Activated CD4-positive, alpha-beta memory T cell treated with anti-CD3 and anti-CD28 coated beads, Interleukin-2, amount 10 ng/mL, durations not matched to agents 7 days and 5 days (primary cell): ENCODE measurements around the gene IGF2BP3. TPM values are rescaled to one million over a fixed set of nuclear protein-coding genes. Genes with fewer than 3 reads are reported as not detected.

Experiments
- CTCF ChIA-PET: fragments of 350-600 bp; sonication (Branson Sonifier 250); formaldehyde crosslinking; loops from one replicate; lab custom pipeline; 2021; ENCODE audit warnings: antibody characterized with exemption, inconsistent platforms; lab: Charles Lee
- POLR2A ChIA-PET: fragments of 350-600 bp; sonication (Branson Sonifier 250); formaldehyde crosslinking; loops from one replicate; lab custom pipeline; 2021; ENCODE audit warnings: antibody characterized with exemption; lab: Charles Lee
- DNase-seq: peaks from one replicate; pipeline ENCODE4 v3.0.0-alpha.2; 2020
- H3K27ac Mint-ChIP-seq: one replicate; pipeline ENCODE4 v1.8.0; 2021; ENCODE audit warnings: mild to moderate bottlenecking, mixed read lengths
- H3K27me3 Mint-ChIP-seq: one replicate; pipeline ENCODE4 v1.8.0; 2021; ENCODE audit warnings: mixed read lengths
- H3K36me3 Mint-ChIP-seq: one replicate; pipeline ENCODE4 v1.8.0; 2021; ENCODE audit warnings: low read depth, mixed read lengths
- H3K4me1 Mint-ChIP-seq: one replicate; pipeline ENCODE4 v1.8.0; 2021; ENCODE audit warnings: mixed read lengths
- H3K4me3 Mint-ChIP-seq: one replicate; pipeline ENCODE4 v1.8.0; 2021; ENCODE audit warnings: mild to moderate bottlenecking, mixed read lengths
- H3K9me3 Mint-ChIP-seq: one replicate; pipeline ENCODE4 v1.8.0; 2021; ENCODE audit warnings: mixed read lengths
- total RNA-seq, 2 experiments: library from RNA; stranded (reverse); gene quantifications; one replicate each; pipeline ENCODE4 v1.2.3, GENCODE V29; 2021

Gene IGF2BP3
- total RNA-seq, 2 experiments from 2014 or later, result 0.48 to 0.68 TPM

DNA sequence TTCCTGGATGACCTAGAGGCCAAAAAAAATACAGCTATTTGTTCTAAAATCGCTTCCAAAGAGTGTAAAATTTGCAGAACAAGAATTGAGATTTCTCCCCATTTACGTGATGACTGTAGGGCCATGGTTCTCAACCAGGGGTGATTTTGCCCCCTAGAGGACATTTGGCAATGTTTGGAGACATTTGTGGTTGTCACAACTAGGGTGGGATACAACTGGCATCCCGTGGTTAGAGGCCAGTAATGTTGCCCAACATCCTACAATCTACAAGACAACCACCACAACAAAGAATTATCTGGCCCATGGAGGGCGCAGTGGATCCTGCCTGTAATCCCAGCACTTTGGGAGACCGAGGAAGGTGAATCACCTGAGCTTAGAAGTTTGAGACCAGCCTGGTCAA, 193.9 kb downstream of the IGF2BP3 start:
- Mint-ChIP-seq H3K4me3 (no peak overlapping the region), H3K9me3 (no peaks in the 10 kb centered on the region), H3K36me3 (no peaks in the 10 kb centered on the region), H3K27ac (no peak overlapping the region), H3K27me3 (peaks cover 2% of the 10 kb centered on the region), H3K4me1 (peaks cover 15% of the 10 kb centered on the region)
- ChIA-PET CTCF (interaction anchor here (0.6 to 2.3 kb wide), 12 partner anchors 9 to 1852 kb away, joined by 3 to 9 read pairs (median 4); no protein-coding TSS in a partner anchor), POLR2A (interaction anchor here (0.5 to 0.8 kb wide), 2 partner anchors 507 to 605 kb away, joined by 3 read pairs; no protein-coding TSS in a partner anchor)
- DNase-seq, result no peak

DNA sequence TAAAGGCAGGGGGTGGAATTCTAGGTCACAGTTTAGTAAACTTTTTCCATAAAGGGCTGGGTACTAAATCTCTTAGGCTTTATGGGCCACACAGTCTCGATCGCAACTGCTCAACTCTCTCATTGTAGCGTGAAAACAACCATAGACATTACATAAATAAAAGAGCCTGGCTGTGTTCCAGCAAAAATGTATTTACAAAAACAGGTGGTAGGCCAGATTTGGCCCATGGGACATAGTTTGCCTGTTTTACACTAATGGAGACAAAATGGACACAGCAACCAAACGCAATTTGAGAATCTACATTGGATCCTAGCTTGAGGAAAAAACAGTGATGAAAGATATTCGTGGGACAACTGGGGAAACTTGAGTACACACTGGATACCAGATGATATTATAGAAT, 194.4 kb downstream of the IGF2BP3 start:
- POLR2A ChIA-PET, result interaction anchor here (0.8 to 1.9 kb wide), 2 partner anchors 24 to 605 kb away, joined by 3 to 6 read pairs; partner anchors contain the start of gene MALSU1
- H3K27ac Mint-ChIP-seq, result no peak overlapping the region
- CTCF ChIA-PET, result interaction anchor here (1.1 to 2.3 kb wide), 7 partner anchors 8 to 264 kb away, joined by 3 to 9 read pairs (median 6); no protein-coding TSS in a partner anchor
- H3K27me3 Mint-ChIP-seq, result peaks cover 2% of the 10 kb centered on the region
- DNase-seq, result no peak
- H3K9me3 Mint-ChIP-seq, result no peaks in the 10 kb centered on the region
- H3K4me3 Mint-ChIP-seq, result no peak overlapping the region
- no peaks in the 10 kb centered on the region for H3K36me3 Mint-ChIP-seq
- H3K4me1 Mint-ChIP-seq, result peaks cover 15% of the 10 kb centered on the region

GRCh38 chr7:23273141-23273599, 197.1 kb downstream of the IGF2BP3 start:
- Mint-ChIP-seq H3K4me1 (peaks cover 15% of the 10 kb centered on the region), H3K9me3 (no peaks in the 10 kb centered on the region), H3K4me3 (peak overlapping the region; percentile 29), H3K36me3 (no peaks in the 10 kb centered on the region), H3K27ac (no peak overlapping the region), H3K27me3 (peaks cover 5% of the 10 kb centered on the region)
- ChIA-PET CTCF (interaction anchor here (0.5 to 6.8 kb wide), 65 partner anchors 9 to 442 kb away, joined by 3 to 90 read pairs (median 5); partner anchors contain the start of genes IGF2BP3, KLHL7 and MALSU1), POLR2A (interaction anchor here (1.2 to 1.3 kb wide), 4 partner anchors 160 to 274 kb away, joined by 3 to 5 read pairs (median 3); no protein-coding TSS in a partner anchor)
- peak; percentile 91 for DNase-seq

DNA sequence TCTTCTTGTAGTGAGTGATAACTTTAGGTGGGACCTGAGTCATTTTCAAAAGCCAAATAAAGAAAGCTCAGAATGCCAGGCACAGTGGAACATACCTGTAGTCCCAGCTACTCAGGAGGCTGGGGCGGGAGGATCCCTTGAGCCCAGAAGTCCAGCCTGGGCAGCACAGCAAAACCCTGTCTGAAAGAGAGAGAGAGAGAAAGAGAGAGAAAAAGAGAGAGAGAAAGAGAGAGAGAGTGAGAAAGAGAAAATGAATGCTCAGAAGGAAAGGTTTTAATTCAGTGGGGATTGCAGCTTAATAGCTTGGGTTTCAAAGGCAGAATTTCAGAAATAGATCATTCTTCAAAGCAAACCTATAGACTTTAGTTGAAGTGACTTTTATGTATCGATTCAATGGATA, 198.0 kb downstream of the IGF2BP3 start:
- H3K4me1 Mint-ChIP-seq, result peaks cover 15% of the 10 kb centered on the region
- no peak for DNase-seq
- H3K4me3 Mint-ChIP-seq, result no peak overlapping the region
- POLR2A ChIA-PET, result interaction anchor here (1.0 to 1.3 kb wide), 3 partner anchors 166 to 451 kb away, joined by 3 to 5 read pairs (median 3); no protein-coding TSS in a partner anchor
- no peak overlapping the region for H3K27ac Mint-ChIP-seq
- no peaks in the 10 kb centered on the region for H3K36me3 Mint-ChIP-seq
- H3K9me3 Mint-ChIP-seq, result no peaks in the 10 kb centered on the region
- H3K27me3 Mint-ChIP-seq, result peaks cover 5% of the 10 kb centered on the region
- CTCF ChIA-PET, result interaction anchor here (0.6 to 6.8 kb wide), 46 partner anchors 10 to 441 kb away, joined by 3 to 90 read pairs (median 5); partner anchors contain the start of genes IGF2BP3, KLHL7 and MALSU1

DNA sequence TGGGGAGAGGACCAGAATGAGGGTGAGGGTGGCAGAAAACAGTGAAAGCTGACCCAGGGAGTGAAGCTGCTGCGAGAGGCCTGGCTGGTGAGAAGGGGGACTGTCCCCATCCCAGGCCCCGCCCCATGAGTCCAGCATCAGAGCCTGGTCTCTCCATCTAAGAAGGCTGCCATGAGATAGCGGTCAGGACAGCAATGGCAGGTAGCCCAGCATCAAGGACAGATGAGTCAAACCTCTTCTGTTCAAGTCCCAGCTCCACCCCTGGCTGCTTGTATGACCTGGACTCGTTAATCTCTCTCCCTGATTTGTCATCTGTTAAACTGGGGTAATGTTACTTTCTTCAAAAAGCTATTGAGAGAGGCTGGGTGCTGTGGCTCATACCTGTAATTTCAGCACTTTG, 201.5 kb downstream of the IGF2BP3 start:
- no peak for DNase-seq
- H3K36me3 Mint-ChIP-seq, result no peaks in the 10 kb centered on the region
- no peak overlapping the region for H3K4me3 Mint-ChIP-seq
- ChIA-PET CTCF (interaction anchor here (0.7 to 6.8 kb wide), 5 partner anchors 7 to 443 kb away, joined by 3 to 90 read pairs (median 3); no protein-coding TSS in a partner anchor), POLR2A (interaction anchor here (0.6 kb wide), 1 partner anchor 31 kb away, joined by 4 read pairs; the partner anchor contains the start of gene MALSU1)
- peaks cover 19% of the 10 kb centered on the region for H3K4me1 Mint-ChIP-seq
- no peak overlapping the region for H3K27ac Mint-ChIP-seq
- no peaks in the 10 kb centered on the region for H3K9me3 Mint-ChIP-seq
- peaks cover 5% of the 10 kb centered on the region for H3K27me3 Mint-ChIP-seq

DNA sequence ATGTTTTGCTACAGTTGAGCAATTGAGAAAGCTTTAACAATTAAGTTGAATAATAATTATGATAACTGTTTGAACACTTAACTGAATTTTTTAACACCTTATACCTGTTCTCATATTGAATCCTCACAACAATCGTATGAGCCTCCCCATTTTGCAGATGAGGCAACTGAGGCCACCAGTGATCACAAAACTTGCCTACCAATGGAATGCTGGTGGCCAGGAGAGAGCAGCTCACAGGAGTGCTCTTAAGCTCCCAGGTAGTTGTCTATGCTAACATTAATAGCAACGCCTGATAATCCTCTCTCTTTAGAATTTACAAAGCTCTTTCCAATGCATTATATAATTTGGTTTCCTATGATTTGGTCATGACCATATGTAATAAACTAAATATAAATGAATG, 202.1 kb downstream of the IGF2BP3 start:
- ChIA-PET CTCF (interaction anchor here (0.7 to 6.8 kb wide), 4 partner anchors 7 to 443 kb away, joined by 3 to 90 read pairs (median 4); no protein-coding TSS in a partner anchor), POLR2A (no interaction called here)
- Mint-ChIP-seq H3K4me1 (peaks cover 13% of the 10 kb centered on the region), H3K27ac (no peak overlapping the region), H3K9me3 (no peaks in the 10 kb centered on the region), H3K4me3 (no peak overlapping the region), H3K36me3 (no peaks in the 10 kb centered on the region), H3K27me3 (peaks cover 5% of the 10 kb centered on the region)
- DNase-seq, result no peak

DNA sequence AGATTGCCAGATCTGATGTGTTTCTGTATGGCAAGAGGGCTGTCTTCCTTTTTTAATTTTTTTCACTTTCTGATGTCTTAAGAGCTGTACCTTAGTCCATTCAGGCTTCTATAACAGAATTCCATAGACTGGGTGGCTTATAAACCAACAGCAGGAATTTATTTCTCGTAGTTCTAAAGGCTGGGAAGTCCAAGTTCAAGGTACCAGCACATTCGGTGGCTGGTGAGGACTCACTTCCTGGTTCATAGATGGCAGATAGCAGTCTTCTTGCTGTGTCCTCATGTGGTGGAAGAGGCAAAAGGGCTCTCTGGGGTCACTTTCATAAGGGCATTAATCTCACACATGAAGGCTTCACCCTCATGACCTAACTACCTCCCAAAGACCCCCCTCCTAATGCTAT, 202.9 kb downstream of the IGF2BP3 start:
- no peak overlapping the region for H3K27ac Mint-ChIP-seq
- no peak overlapping the region for H3K4me3 Mint-ChIP-seq
- H3K27me3 Mint-ChIP-seq, result peaks cover 5% of the 10 kb centered on the region
- no peaks in the 10 kb centered on the region for H3K9me3 Mint-ChIP-seq
- no peak for DNase-seq
- ChIA-PET POLR2A (no interaction called here), CTCF (interaction anchor here (1.1 to 1.7 kb wide), 2 partner anchors 9 to 279 kb away, joined by 3 to 6 read pairs; no protein-coding TSS in a partner anchor)
- no peaks in the 10 kb centered on the region for H3K36me3 Mint-ChIP-seq
- peaks cover 8% of the 10 kb centered on the region for H3K4me1 Mint-ChIP-seq

- ChIA-PET POLR2A (no interaction called here), CTCF (interaction anchor here (1.7 kb wide), 1 partner anchor 10 kb away, joined by 6 read pairs; no protein-coding TSS in a partner anchor)
- Mint-ChIP-seq H3K4me1 (peaks cover 5% of the 10 kb centered on the region), H3K27me3 (peaks cover 3% of the 10 kb centered on the region), H3K4me3 (no peak overlapping the region), H3K9me3 (no peaks in the 10 kb centered on the region), H3K36me3 (no peaks in the 10 kb centered on the region), H3K27ac (no peak overlapping the region)
- no peak for DNase-seq
These were observed 203.4 kb downstream of the IGF2BP3 start for GRCh38 chr7:23266918-23267317.

- peaks cover 3% of the 10 kb centered on the region for H3K27me3 Mint-ChIP-seq
- H3K4me1 Mint-ChIP-seq, result peaks cover 5% of the 10 kb centered on the region
- no peak for DNase-seq
- POLR2A ChIA-PET, result no interaction called here
- no peaks in the 10 kb centered on the region for H3K9me3 Mint-ChIP-seq
- no peaks in the 10 kb centered on the region for H3K36me3 Mint-ChIP-seq
- no peak overlapping the region for H3K4me3 Mint-ChIP-seq
- H3K27ac Mint-ChIP-seq, result no peak overlapping the region
- CTCF ChIA-PET, result interaction anchor here (0.6 to 7.5 kb wide), 5 partner anchors 7 to 305 kb away, joined by 3 to 90 read pairs (median 4); no protein-coding TSS in a partner anchor
These were observed 205.3 kb downstream of the IGF2BP3 start for GRCh38 chr7:23264916-23265458.

- Mint-ChIP-seq H3K4me3 (no peak overlapping the region), H3K9me3 (no peaks in the 10 kb centered on the region), H3K27me3 (peaks cover 12% of the 10 kb centered on the region), H3K4me1 (peaks cover 5% of the 10 kb centered on the region), H3K27ac (no peak overlapping the region), H3K36me3 (no peaks in the 10 kb centered on the region)
- ChIA-PET POLR2A (no interaction called here), CTCF (interaction anchor here (0.6 to 7.5 kb wide), 13 partner anchors 10 to 336 kb away, joined by 3 to 90 read pairs (median 4); partner anchors contain the start of gene CCDC126)
- peak; percentile 65 for DNase-seq
These were observed 208.3 kb downstream of the IGF2BP3 start for GRCh38 chr7:23261843-23262452.

DNA sequence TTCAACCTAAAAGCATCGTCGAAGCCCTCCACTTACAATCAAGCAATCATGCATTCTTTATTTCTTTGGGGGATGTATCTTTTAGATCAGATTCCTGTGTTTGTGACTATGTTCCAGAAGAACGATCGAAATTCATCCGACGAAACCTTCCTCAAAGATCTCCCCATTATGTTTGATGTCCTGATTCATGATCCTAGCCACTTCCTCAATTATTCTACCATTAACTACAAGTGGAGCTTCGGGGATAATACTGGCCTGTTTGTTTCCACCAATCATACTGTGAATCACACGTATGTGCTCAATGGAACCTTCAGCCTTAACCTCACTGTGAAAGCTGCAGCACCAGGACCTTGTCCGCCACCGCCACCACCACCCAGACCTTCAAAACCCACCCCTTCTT, 209.9 kb downstream of the IGF2BP3 start:
- H3K27me3 Mint-ChIP-seq, result peaks cover 19% of the 10 kb centered on the region
- no peaks in the 10 kb centered on the region for H3K9me3 Mint-ChIP-seq
- peaks cover 2% of the 10 kb centered on the region for H3K4me1 Mint-ChIP-seq
- H3K36me3 Mint-ChIP-seq, result no peaks in the 10 kb centered on the region
- H3K27ac Mint-ChIP-seq, result no peak overlapping the region
- H3K4me3 Mint-ChIP-seq, result no peak overlapping the region
- POLR2A ChIA-PET, result no interaction called here
- no peak for DNase-seq
- CTCF ChIA-PET, result interaction anchor here (2.0 to 7.5 kb wide), 2 partner anchors 11 to 203 kb away, joined by 5 to 90 read pairs; no protein-coding TSS in a partner anchor
